BLaER1 treated with 17β-estradiol and CSF1 and Interleukin-3, amounts not matched to agents 10 nM and 100 nM (cell line): Measurements from ENCODE around the gene BLACAT1.
"Not testable (repeated sequence)": the region's sequence is repeated elsewhere in the genome, so short reads cannot be mapped to it uniquely, and the experiment has no call there.

Source experiments
- H3K27ac ChIP-seq, 11 experiments: shearing (Covaris generic); formaldehyde crosslinking; 2 replicates each; pipeline ENCODE4 v1.8.1; 2022
- H3K27me3 ChIP-seq, 11 experiments: shearing (Covaris generic); formaldehyde crosslinking; 2 replicates each; pipeline ENCODE4 v1.8.1; 2022
- H3K36me3 ChIP-seq, 11 experiments: shearing (Covaris generic); formaldehyde crosslinking; 2 replicates each; pipeline ENCODE4 v1.8.1; 2022
- H3K4me1 ChIP-seq, 10 experiments: shearing (Covaris generic); formaldehyde crosslinking; 2 replicates each; pipeline ENCODE4 v1.8.1; 2022
- H3K4me2 ChIP-seq, 11 experiments: shearing (Covaris generic); formaldehyde crosslinking; 2 replicates each; pipeline ENCODE4 v1.8.1; 2022
- H3K4me3 ChIP-seq, 10 experiments: shearing (Covaris generic); formaldehyde crosslinking; 2 replicates each; pipeline ENCODE4 v1.8.1; 2022
- H3K9ac ChIP-seq, 11 experiments: shearing (Covaris generic); formaldehyde crosslinking; 2 replicates each; pipeline ENCODE4 v1.8.1; 2022
- H3K9me3 ChIP-seq, 11 experiments: shearing (Covaris generic); formaldehyde crosslinking; replicated peaks in 1 of 11; 2 replicates each; pipeline ENCODE4 v1.8.1; 2022
- H4K20me1 ChIP-seq, 11 experiments: shearing (Covaris generic); formaldehyde crosslinking; 2 replicates each; pipeline ENCODE4 v1.8.1; 2022
- Cebpa-rat ChIP-seq, 11 experiments: shearing (Covaris generic); IDR thresholded peaks; 2 replicates each; pipeline ENCODE4 v1.8.1; 2022

BLACAT1 gene

DNA sequence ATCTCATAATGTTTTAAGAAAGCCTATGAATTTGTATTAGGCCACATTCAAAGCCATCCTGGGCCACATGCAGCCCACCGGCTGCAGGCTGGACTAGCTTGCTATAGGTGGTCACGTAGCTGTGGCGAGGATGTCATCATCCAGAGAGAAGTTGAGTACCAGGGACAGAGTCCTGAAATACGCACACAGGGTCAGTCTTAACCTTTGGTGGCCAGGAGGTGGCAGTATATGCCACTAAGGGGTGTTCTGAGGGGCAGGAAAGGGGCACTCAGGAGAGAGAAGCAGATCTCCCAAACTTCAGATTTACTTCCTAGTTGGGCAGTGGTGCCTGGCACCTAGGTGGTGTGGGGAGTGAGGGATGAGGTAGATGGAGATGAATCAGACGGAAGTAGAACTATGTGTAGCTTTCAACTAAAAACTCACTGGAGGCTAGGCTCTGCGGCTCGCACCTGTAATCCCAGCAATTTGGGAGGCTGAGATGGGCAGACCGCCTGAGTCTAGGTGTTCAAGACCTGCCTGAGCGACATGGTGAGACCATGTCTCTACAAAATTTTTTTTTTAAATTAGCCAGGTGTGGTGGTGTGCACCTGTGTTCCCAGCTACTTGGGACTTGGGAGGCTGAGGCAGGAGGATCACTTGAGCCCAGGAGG is 32.4 kb upstream of the BLACAT1 start:
- Histone ChIP-seq H3K27me3 (peaks cover 0 to 5% (median 0%) of the 10 kb centered on the region in 11 experiments; a peak in 4 of 22 replicates), H3K27ac (no peak overlapping the region), H3K4me2 (no peak overlapping the region), H3K9ac (no peak overlapping the region), H3K4me3 (no peak overlapping the region), H3K9me3 (no peaks in the 10 kb centered on the region), H3K36me3 (no peaks in the 10 kb centered on the region), H4K20me1 (peaks cover 0 to 28% (median 0%) of the 10 kb centered on the region in 11 experiments; a peak in 3 of 22 replicates), H3K4me1 (peaks cover 8 to 19% (median 15%) of the 10 kb centered on the region in 10 experiments)
- TF ChIP-seq Cebpa-rat (IDR thresholded peaks at IDR 0.05): no peak

DNA sequence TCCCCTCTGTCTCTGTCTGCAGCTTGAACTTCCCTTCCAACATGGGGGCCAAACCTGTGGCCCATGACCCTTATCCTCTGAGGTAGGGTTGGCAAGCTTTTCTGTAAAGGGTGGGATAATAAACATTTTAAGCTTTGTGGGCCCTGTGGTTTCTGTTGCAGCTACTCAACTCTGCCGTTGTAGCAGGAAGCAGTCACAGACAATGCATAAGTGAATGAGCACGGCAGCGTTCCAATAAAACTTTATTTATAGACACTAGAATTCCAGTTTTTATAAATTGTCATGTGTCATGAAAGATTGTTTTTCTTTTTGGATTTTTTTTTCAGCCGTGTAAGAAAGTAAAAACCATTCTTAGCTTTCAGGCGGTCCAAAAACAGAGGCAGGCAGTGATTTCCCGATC is 30.4 kb upstream of the BLACAT1 start:
- no peak overlapping the region for H3K4me2 ChIP-seq
- peaks cover 0 to 25% (median 0%) of the 10 kb centered on the region in 11 experiments; a peak in 3 of 22 replicates for H4K20me1 ChIP-seq
- no peak for TF ChIP-seq Cebpa-rat (IDR thresholded peaks at IDR 0.05)
- H3K36me3 ChIP-seq: no peaks in the 10 kb centered on the region
- no peak overlapping the region for H3K27ac ChIP-seq
- H3K4me3 ChIP-seq: no peak overlapping the region
- no peaks in the 10 kb centered on the region for H3K9me3 ChIP-seq
- peaks cover 0 to 4% (median 0%) of the 10 kb centered on the region in 10 experiments; a peak in 4 of 20 replicates for H3K4me1 ChIP-seq
- no peak overlapping the region for H3K9ac ChIP-seq
- H3K27me3 ChIP-seq: peaks cover 0 to 8% (median 0%) of the 10 kb centered on the region in 11 experiments; a peak in 4 of 22 replicates

GRCh38 chr1:205484985-205485967 is 29.4 kb upstream of the BLACAT1 start:
- H3K4me2 ChIP-seq: peak overlapping the region in 3 of 11 experiments; percentile 6 to 20 (median 11); a peak in 2 of 22 replicates
- H3K9ac ChIP-seq: no peak overlapping the region
- H3K36me3 ChIP-seq: no peaks in the 10 kb centered on the region
- H3K9me3 ChIP-seq: no peaks in the 10 kb centered on the region
- peaks cover 0 to 25% (median 0%) of the 10 kb centered on the region in 11 experiments; a peak in 3 of 22 replicates for H4K20me1 ChIP-seq
- no peak for TF ChIP-seq Cebpa-rat (IDR thresholded peaks at IDR 0.05)
- H3K27ac ChIP-seq: no peak overlapping the region
- peaks cover 0 to 9% (median 0%) of the 10 kb centered on the region in 11 experiments; a peak in 4 of 22 replicates for H3K27me3 ChIP-seq
- no peak overlapping the region for H3K4me3 ChIP-seq
- peaks cover 0 to 11% (median 0%) of the 10 kb centered on the region in 10 experiments; a peak in 8 of 20 replicates for H3K4me1 ChIP-seq

GRCh38 chr1:205483372-205483771 is 27.5 kb upstream of the BLACAT1 start:
- Histone ChIP-seq H3K9me3 (no peaks in the 10 kb centered on the region), H3K27ac (no peak overlapping the region), H3K9ac (no peak overlapping the region), H3K27me3 (peaks cover 0 to 4% (median 0%) of the 10 kb centered on the region in 11 experiments; a peak in 3 of 22 replicates), H3K4me2 (no peak overlapping the region), H3K4me1 (peaks cover 0 to 17% (median 4%) of the 10 kb centered on the region in 10 experiments; a peak in 13 of 20 replicates), H3K36me3 (no peaks in the 10 kb centered on the region), H3K4me3 (no peak overlapping the region), H4K20me1 (peaks cover 0 to 18% (median 0%) of the 10 kb centered on the region in 11 experiments; a peak in 3 of 22 replicates)
- no peak for TF ChIP-seq Cebpa-rat (IDR thresholded peaks at IDR 0.05)

DNA sequence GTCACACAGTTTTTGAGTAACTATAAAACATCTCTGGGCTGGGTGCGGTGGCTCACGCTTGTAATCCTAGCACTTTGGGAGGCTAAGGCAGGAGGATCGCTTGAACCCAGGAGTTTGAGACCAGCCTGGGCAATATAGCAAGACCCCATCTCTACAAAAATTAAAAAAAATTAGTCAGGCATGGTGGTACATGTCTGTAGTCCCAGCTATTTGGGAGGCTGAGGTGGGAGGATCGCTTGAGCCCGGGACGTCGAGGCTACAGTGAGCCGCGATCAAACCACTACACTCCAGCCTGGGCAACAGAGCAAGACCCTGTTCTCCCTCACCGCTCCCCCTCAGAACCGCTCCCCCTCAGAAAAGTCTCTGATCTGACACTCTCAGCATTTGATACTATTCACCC is 26.7 kb upstream of the BLACAT1 start:
- H4K20me1 ChIP-seq: peaks cover 0 to 16% (median 0%) of the 10 kb centered on the region in 11 experiments; a peak in 2 of 22 replicates
- not testable (repeated sequence) for H3K27ac ChIP-seq, H3K36me3 ChIP-seq, H3K9me3 ChIP-seq, H3K27me3 ChIP-seq, H3K9ac ChIP-seq, H3K4me3 ChIP-seq, H3K4me2 ChIP-seq
- peaks cover 6 to 25% (median 12%) of the 10 kb centered on the region in 10 experiments; a peak in 19 of 20 replicates for H3K4me1 ChIP-seq

DNA sequence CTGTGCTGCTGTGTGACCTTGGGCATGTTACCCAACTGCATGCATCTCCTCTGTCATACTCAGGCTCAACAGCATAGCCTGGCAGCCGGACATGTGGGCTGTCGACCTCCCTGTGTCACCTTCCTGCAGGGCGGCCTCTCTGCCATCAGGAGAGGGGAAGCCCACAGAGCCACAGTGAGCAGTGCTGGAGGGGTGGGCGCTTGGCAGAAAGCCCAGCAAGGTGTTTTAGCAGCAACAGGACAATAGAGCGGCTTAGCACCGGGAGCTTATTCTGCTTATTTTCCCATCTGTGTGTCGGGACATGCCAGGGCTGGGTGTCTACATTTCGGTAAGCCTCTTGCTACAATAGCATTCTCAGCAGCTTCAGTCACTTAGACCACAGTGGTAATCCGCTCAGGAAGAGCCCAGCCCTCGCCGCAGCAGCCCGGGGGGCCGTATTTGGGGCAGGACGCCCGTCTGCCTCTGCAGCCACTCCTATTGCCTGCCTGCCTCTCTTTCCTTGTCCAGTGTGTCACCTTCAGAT is 25.8 kb upstream of the BLACAT1 start:
- Histone ChIP-seq H3K27ac (no peak overlapping the region), H3K4me1 (peaks cover 8 to 32% (median 18%) of the 10 kb centered on the region in 10 experiments; a peak in 19 of 20 replicates), H3K4me3 (no peak overlapping the region), H3K36me3 (no peaks in the 10 kb centered on the region), H3K27me3 (peaks cover 0 to 4% (median 0%) of the 10 kb centered on the region in 11 experiments; a peak in 3 of 22 replicates), H3K4me2 (no peak overlapping the region; a peak in 1 of 22 replicates), H3K9ac (no peak overlapping the region), H4K20me1 (peaks cover 0 to 12% (median 0%) of the 10 kb centered on the region in 11 experiments; a peak in 2 of 22 replicates), H3K9me3 (peaks cover 0 to 3% (median 0%) of the 10 kb centered on the region in 11 experiments; a peak in 6 of 22 replicates)
- no peak for TF ChIP-seq Cebpa-rat (IDR thresholded peaks at IDR 0.05)

DNA sequence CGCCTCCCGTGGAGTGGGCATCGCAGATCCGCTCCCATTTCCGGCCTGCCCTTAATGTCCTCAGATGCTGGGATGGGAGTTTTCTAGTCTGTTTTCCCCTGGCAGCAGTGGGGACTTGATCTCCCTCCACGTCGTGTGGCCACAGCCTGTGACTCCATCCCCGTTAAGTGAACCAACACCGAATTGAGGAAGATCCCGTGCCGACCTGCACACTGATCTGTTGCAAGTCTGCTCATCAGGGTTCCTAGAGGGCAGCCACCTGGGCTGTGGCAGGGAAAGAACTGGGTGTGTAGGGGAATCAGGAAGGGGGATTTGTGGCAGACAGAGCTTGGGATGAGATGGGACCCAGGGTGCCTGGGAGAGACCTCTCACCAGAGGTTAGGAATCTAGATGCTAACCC is 25.4 kb upstream of the BLACAT1 start:
- H3K27ac ChIP-seq: no peak overlapping the region
- no peak overlapping the region for H3K4me3 ChIP-seq

DNA sequence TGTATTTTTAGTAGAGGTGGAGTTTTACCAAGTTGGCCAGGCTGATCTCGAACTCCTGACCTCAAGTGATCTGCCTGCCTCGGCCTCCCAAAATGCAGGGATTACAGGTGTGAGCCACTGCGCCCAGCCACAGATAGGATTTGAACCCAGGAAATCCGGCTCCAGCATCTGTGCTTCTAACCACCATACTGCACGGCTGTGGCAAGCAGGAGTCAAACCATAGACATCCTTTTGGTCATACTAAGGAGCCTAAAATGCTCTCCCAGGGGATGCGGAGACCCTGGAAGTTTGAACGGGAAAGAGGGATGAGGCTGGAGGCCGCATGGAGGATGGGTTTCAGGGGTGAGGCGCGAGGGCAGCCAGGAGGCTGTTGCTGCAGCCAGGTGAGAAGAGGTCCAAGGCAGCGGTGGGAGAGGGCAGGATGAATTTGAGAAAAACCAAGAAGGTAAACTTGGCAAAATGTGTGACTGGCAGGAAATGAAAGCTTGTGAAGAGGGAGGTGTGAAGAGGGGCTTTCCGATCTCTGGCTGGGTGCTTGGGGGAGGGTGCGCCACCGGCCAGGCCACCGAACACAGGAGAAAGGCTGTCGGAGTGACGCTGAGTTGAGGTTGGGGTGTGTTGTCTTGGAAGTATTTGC is 24.6 kb upstream of the BLACAT1 start:
- no peak for TF ChIP-seq Cebpa-rat (IDR thresholded peaks at IDR 0.05)
- no peak overlapping the region for H3K4me3 ChIP-seq
- H3K4me2 ChIP-seq: peak overlapping the region in 6 of 11 experiments; percentile 13 to 50 (median 32); a peak in 5 of 22 replicates
- H3K36me3 ChIP-seq: no peaks in the 10 kb centered on the region
- H3K27ac ChIP-seq: no peak overlapping the region
- peaks cover 0 to 12% (median 0%) of the 10 kb centered on the region in 11 experiments; a peak in 2 of 22 replicates for H4K20me1 ChIP-seq
- H3K4me1 ChIP-seq: peaks cover 8 to 32% (median 18%) of the 10 kb centered on the region in 10 experiments; a peak in 19 of 20 replicates
- H3K9ac ChIP-seq: no peak overlapping the region
- peaks cover 9 to 15% (median 12%) of the 10 kb centered on the region in 11 experiments for H3K9me3 ChIP-seq
- peaks cover 0 to 4% (median 0%) of the 10 kb centered on the region in 11 experiments; a peak in 3 of 22 replicates for H3K27me3 ChIP-seq

More for the DNA sequence above, 25.4 kb upstream of the BLACAT1 start:
- TF ChIP-seq Cebpa-rat (IDR thresholded peaks at IDR 0.05): no peak
- Histone ChIP-seq H3K4me1 (peaks cover 8 to 32% (median 18%) of the 10 kb centered on the region in 10 experiments; a peak in 19 of 20 replicates), H3K27me3 (peaks cover 0 to 4% (median 0%) of the 10 kb centered on the region in 11 experiments; a peak in 3 of 22 replicates), H4K20me1 (peaks cover 0 to 12% (median 0%) of the 10 kb centered on the region in 11 experiments; a peak in 2 of 22 replicates), H3K4me2 (no peak overlapping the region), H3K9me3 (peaks cover 2 to 8% (median 4%) of the 10 kb centered on the region in 11 experiments; a peak in 20 of 22 replicates), H3K36me3 (no peaks in the 10 kb centered on the region), H3K9ac (no peak overlapping the region)

DNA sequence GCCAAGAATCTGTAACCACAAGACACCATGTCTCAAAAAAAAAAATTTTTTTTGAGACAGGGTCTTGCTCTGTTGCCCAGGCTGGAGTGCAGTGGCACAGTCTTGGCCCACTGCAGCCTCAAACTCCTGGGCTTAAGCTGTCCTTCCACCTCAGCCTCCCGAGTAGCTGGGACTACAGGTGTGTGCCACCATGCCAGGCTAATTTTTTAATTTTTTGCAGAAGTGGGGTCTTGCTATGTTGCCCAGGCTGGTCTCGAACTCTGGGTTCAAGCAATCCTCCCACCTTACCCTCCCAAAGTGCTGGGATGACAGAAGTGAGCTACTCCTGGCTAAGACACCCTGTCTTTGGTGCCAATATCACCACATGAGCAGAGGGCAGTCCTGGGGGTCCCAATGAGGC is 23.1 kb upstream of the BLACAT1 start:
- not testable (repeated sequence) for H3K4me3 ChIP-seq, H3K4me2 ChIP-seq, H3K9ac ChIP-seq, H4K20me1 ChIP-seq, H3K27ac ChIP-seq, H3K27me3 ChIP-seq, H3K36me3 ChIP-seq
- Histone ChIP-seq H3K9me3 (peaks cover 21 to 28% (median 26%) of the 10 kb centered on the region in 11 experiments), H3K4me1 (peaks cover 8 to 29% (median 18%) of the 10 kb centered on the region in 10 experiments; a peak in 19 of 20 replicates)
